ENCODE results near the gene VTI1B.
A peak's percentile ranks its signal among the peaks of the same experiment; 100 is the strongest.
"Not testable (repeated sequence)": the region's sequence is repeated elsewhere in the genome, so short reads cannot be mapped to it uniquely, and the experiment has no call there.

VTI1B gene

GRCh38 chr14:67630938-67631337, 43.5 kb downstream of the VTI1B start:
- no peak for DNase-seq

GRCh38 chr14:67630186-67630585, 44.2 kb downstream of the VTI1B start:
- DNase-seq: no peak

GRCh38 chr14:67627519-67627918, 46.9 kb downstream of the VTI1B start:
- no peak for DNase-seq

DNA sequence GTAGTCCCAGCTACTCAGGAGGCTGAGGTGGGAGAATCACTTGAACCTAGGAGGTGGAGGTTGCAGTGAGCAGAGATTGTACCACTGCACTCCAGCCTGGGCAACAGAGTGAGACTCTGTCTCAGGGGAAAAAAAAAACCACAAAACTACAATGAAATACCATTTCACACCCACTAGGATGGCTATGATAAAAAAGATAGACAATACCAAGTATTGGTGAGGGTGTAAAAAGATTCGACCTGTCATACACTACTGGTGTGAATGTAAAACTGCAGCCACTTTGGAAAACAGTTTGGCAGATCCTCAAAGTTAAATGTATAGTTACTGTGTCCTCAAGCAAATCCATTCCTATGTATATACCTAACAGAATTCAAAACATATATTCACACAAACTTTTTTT, 48.3 kb downstream of the VTI1B start:
- not testable (repeated sequence) for DNase-seq

DNA sequence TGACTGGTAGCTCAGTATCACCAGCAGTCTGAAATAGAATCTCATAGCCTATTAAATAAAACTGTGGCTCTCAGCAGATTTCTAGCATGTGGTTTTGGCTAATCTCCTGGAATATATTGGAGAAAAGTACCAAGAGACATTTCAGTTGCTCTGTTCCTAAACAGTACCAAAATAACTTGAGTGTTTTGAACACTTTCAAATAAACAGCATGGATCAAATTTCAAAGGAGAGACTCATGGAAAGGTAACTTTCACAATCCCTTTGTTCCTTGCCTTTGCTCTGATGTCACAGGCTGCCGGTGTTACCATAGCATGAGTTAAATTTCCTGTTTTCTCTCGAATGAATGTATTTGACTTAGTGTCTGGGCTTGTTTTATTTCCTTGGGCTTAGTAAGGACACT, 51.3 kb downstream of the VTI1B start:
- no peak for DNase-seq

DNA sequence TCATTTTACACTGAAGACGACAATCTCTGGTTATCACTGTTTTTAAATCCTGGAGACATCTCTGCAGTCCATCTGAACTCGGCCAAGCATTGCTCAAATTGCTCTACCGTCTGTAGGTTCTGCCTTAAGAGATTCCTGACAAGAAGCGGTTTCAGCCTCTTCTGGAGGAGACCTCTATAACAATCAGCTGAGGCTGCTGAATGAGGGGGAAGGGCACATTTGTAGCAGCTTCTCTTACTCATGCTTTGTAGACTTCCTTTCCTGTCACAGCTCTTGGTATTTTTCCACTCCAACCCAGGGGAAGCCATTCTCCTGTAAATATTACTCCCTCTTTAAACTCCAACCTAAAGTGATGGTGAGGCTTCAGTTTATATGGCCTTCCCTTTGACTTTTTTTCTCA, 51.8 kb downstream of the VTI1B start:
- DNase-seq: peak in 33 of 56 donors; percentile 3 to 66 (median 16)

- peak in 32 of 56 donors; percentile 2 to 61 (median 23) for DNase-seq
These were observed 54.1 kb downstream of the VTI1B start for GRCh38 chr14:67620217-67620785.

- DNase-seq: peak; percentile 39 to 98 (median 86)
These were observed 54.8 kb downstream of the VTI1B start, which contains the start of gene ARG2 for GRCh38 chr14:67619446-67620216. ARG2 (plus strand) TSS chr14:67619920; CDS start chr14:67619978, 58 bp downstream.

GRCh38 chr14:67618617-67619063, 55.8 kb downstream of the VTI1B start:
- DNase-seq: peak in 3 of 56 donors; percentile 3 to 14 (median 4)

GRCh38 chr14:67610491-67610890, 63.9 kb downstream of the VTI1B start:
- no peak for DNase-seq

GRCh38 chr14:67609642-67610310, 64.7 kb downstream of the VTI1B start:
- DNase-seq: no peak

DNA sequence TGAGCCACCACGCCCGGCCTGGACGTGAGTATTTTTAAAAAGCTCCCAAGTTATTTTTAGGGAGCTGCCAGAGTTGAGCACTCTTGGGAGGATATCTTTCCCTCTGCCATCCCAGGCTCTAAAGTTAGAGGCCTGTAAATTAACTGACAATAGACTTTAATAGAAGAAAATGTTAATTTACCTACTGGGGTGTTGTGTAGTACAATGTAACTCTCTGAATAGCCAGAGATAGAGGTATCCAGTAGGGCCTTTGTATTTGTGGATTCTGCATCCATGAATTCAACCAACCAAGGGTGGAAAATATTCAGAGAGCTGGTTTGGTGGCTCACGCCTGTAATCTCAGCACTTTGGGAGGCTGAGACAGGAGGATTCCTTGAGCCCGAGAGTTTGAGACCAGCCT, 66.8 kb downstream of the VTI1B start:
- DNase-seq: no peak

DNA sequence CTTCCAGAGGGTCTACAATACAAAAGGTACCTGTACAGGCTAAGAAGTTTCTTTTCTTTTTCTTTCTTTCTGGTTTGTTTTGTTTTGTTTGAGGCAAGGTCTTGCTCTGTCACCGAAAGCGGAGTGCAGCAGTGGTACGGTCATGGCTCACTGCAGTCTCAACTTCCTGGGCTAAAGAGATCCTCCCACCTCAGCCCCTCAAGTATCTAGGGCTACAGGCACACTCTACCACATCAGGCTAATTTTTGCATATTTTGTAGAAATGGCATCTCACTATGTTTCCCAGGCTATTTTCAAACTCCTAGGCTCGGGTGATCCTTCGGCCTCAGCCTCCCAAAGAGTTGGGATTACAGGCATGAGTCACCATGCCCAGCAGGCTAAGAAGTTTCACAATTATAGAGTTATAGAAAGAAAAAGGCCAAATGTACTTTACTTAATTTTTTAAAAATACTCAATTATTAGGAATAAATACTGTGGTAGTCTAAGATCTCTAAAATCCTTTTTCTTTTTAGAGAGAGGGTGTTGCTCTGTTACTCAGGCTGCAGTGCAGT, 71.4 kb downstream of the VTI1B start:
- no peak for DNase-seq

DNA sequence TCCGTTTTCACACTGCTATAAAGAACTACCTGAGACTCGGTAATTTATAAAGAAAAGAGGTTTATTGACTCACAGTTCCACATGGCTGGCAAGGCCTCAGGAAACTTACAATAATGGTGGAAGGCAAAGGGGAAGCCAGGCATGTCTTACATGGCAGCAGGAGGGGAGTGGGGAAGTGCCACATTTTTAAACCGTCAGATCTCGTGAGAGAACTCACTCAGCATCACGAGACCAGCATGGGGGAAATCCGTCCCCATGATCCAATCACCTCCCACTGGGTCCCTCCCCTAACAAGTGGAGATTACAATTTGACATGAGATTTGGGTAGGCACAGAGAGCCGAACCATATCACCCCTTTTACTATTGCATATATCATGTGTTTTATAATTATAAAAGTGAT, 72.4 kb downstream of the VTI1B start:
- no peak for DNase-seq

GRCh38 chr14:67600562-67600974, 73.9 kb downstream of the VTI1B start:
- not testable (repeated sequence) for DNase-seq

GRCh38 chr14:67599698-67600561, 74.5 kb downstream of the VTI1B start, which contains the start of gene PIGH:
PIGH (minus strand) TSS chr14:67600268; CDS start chr14:67600203, 65 bp downstream.
- DNase-seq: peak in 54 of 56 donors; percentile 44 to 95 (median 86)

All from nucleus accumbens (tissue), 56 donors.